ENCODE results near the gene ZNF346. TPM values are rescaled to one million over a fixed set of nuclear protein-coding genes. Genes with fewer than 3 reads are reported as not detected.

Gene ZNF346
- total RNA-seq, 1 donor: 19.2 TPM

DNA sequence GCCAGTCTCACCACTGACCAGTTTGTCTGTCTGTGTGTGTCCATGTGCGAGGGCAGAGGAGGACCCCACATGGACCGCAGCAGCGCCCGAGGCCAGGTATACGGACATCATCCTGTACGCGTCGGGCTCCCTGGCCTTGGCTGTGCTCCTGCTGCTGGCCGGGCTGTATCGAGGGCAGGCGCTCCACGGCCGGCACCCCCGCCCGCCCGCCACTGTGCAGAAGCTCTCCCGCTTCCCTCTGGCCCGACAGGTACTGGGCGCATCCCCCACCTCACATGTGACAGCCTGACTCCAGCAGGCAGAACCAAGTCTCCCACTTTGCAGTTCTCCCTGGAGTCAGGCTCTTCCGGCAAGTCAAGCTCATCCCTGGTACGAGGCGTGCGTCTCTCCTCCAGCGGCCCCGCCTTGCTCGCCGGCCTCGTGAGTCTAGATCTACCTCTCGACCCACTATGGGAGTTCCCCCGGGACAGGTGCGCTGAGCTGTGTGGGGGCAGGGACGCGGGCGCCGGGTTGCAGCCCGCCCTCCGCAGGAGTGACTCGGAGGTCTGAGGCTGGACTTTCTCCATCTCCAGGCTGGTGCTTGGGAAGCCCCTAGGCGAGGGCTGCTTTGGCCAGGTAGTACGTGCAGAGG is 70.7 kb downstream of the ZNF346 start:
- TF ChIP-seq, protein P1, sequence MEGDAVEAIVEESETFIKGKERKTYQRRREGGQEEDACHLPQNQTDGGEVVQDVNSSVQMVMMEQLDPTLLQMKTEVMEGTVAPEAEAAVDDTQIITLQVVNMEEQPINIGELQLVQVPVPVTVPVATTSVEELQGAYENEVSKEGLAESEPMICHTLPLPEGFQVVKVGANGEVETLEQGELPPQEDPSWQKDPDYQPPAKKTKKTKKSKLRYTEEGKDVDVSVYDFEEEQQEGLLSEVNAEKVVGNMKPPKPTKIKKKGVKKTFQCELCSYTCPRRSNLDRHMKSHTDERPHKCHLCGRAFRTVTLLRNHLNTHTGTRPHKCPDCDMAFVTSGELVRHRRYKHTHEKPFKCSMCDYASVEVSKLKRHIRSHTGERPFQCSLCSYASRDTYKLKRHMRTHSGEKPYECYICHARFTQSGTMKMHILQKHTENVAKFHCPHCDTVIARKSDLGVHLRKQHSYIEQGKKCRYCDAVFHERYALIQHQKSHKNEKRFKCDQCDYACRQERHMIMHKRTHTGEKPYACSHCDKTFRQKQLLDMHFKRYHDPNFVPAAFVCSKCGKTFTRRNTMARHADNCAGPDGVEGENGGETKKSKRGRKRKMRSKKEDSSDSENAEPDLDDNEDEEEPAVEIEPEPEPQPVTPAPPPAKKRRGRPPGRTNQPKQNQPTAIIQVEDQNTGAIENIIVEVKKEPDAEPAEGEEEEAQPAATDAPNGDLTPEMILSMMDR (IDR thresholded peaks at IDR 0.05; ENCODE audit: extremely low read depth, low read depth, low read length): no peak
- H2AFZ ChIP-seq (ENCODE audit: low read length): no peak overlapping the region

GRCh38 chr5:177093803-177094202 is 71.3 kb downstream of the ZNF346 start:
- Histone ChIP-seq H2AFZ (ENCODE audit: low read length) (no peak overlapping the region), H3K36me3 (ENCODE audit: insufficient read depth, low read length) (no peaks in the 10 kb centered on the region), H3K9me3 (ENCODE audit: low read depth, low read length) (no peaks in the 10 kb centered on the region), H3K4me1 (ENCODE audit: insufficient read depth, low read length) (no peaks in the 10 kb centered on the region), H3K27ac (ENCODE audit: low read depth, low read length) (no peak overlapping the region), H3K4me3 (ENCODE audit: insufficient read depth, low read length) (no peak overlapping the region), H3K4me2 (ENCODE audit: insufficient read depth, low read length) (no peak overlapping the region), H3K79me2 (ENCODE audit: insufficient read depth, low read length) (no peaks in the 10 kb centered on the region), H3K27me3 (ENCODE audit: insufficient read depth, low read length) (peaks cover 2% of the 10 kb centered on the region), H4K20me1 (ENCODE audit: insufficient read depth, low read length) (no peaks in the 10 kb centered on the region)
- TF ChIP-seq, protein P1 (IDR thresholded peaks at IDR 0.05; ENCODE audit: extremely low read depth, low read depth, low read length): no peak
- DNase-seq (ENCODE audit: insufficient read length, low spot score, missing footprints): no peak

More for the DNA sequence above, 70.7 kb downstream of the ZNF346 start:
- Histone ChIP-seq H3K4me3 (ENCODE audit: insufficient read depth, low read length) (no peak overlapping the region), H3K27me3 (ENCODE audit: insufficient read depth, low read length) (peaks cover 7% of the 10 kb centered on the region), H3K27ac (ENCODE audit: low read depth, low read length) (no peak overlapping the region), H3K9me3 (ENCODE audit: low read depth, low read length) (no peaks in the 10 kb centered on the region), H3K4me1 (ENCODE audit: insufficient read depth, low read length) (no peaks in the 10 kb centered on the region), H3K79me2 (ENCODE audit: insufficient read depth, low read length) (no peaks in the 10 kb centered on the region), H3K36me3 (ENCODE audit: insufficient read depth, low read length) (no peaks in the 10 kb centered on the region), H3K4me2 (ENCODE audit: insufficient read depth, low read length) (no peak overlapping the region), H4K20me1 (ENCODE audit: insufficient read depth, low read length) (no peaks in the 10 kb centered on the region)
- peak; percentile 83 for DNase-seq (ENCODE audit: insufficient read length, low spot score, missing footprints)

DNA sequence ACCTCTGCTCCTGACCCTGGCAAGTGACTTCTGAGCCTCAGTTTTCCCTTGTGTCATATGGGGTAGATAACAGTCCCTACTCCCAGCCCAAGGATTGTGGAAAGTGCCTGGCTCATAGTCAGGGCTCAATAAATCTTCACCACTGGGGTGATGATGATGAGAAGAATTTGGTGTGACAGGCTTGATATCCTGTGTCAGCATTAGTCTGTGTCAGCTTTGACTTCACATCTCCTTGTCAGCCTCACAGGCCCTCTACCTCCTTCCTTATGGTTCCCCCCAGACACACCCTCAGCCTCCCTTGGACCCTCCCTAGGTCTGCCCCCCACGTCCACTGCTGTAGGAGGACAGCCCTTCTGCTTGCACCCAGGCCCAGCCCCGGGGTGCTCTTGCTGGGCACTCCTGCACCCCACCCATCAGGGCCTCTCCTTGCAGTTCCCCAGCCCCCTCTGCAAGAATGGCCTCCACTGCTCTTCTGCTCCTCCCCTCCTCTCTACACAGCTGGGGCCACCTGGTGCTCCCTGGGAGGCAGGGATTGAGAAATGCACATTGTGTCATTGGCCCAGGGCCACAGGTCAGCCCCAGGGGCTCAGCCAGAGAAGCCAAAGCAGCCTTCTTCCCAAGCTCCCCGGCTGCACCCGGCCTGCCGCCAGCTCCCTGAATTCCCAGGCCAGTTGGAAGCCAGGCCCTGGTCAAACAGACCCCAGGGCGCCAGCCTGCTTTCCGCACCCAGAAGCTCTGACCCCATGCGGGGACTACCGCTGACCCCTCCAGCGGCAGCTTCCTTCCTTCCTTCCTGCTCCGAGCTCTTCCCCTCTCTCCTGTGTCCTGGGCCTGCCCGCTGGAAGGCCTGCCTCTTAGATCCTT is 72.0 kb downstream of the ZNF346 start:
- no peaks in the 10 kb centered on the region for H4K20me1 ChIP-seq (ENCODE audit: insufficient read depth, low read length)
- peak; percentile 92 for DNase-seq (ENCODE audit: insufficient read length, low spot score, missing footprints)
- no peak overlapping the region for H3K4me3 ChIP-seq (ENCODE audit: insufficient read depth, low read length)
- H3K36me3 ChIP-seq (ENCODE audit: insufficient read depth, low read length): no peaks in the 10 kb centered on the region
- H2AFZ ChIP-seq (ENCODE audit: low read length): no peak overlapping the region
- H3K79me2 ChIP-seq (ENCODE audit: insufficient read depth, low read length): no peaks in the 10 kb centered on the region
- no peaks in the 10 kb centered on the region for H3K27me3 ChIP-seq (ENCODE audit: insufficient read depth, low read length)
- TF ChIP-seq, protein P1 (IDR thresholded peaks at IDR 0.05; ENCODE audit: extremely low read depth, low read depth, low read length): no peak
- H3K4me2 ChIP-seq (ENCODE audit: insufficient read depth, low read length): no peak overlapping the region
- H3K27ac ChIP-seq (ENCODE audit: low read depth, low read length): no peak overlapping the region
- no peaks in the 10 kb centered on the region for H3K9me3 ChIP-seq (ENCODE audit: low read depth, low read length)
- H3K4me1 ChIP-seq (ENCODE audit: insufficient read depth, low read length): no peaks in the 10 kb centered on the region

- Histone ChIP-seq H3K9me3 (ENCODE audit: low read depth, low read length) (no peaks in the 10 kb centered on the region), H2AFZ (ENCODE audit: low read length) (no peak overlapping the region), H3K4me3 (ENCODE audit: insufficient read depth, low read length) (no peak overlapping the region), H3K27me3 (ENCODE audit: insufficient read depth, low read length) (no peaks in the 10 kb centered on the region), H3K27ac (ENCODE audit: low read depth, low read length) (no peak overlapping the region), H3K79me2 (ENCODE audit: insufficient read depth, low read length) (no peaks in the 10 kb centered on the region), H3K36me3 (ENCODE audit: insufficient read depth, low read length) (no peaks in the 10 kb centered on the region), H4K20me1 (ENCODE audit: insufficient read depth, low read length) (no peaks in the 10 kb centered on the region), H3K4me1 (ENCODE audit: insufficient read depth, low read length) (no peaks in the 10 kb centered on the region), H3K4me2 (ENCODE audit: insufficient read depth, low read length) (no peak overlapping the region)
- TF ChIP-seq, protein P1 (IDR thresholded peaks at IDR 0.05; ENCODE audit: extremely low read depth, low read depth, low read length): no peak
- DNase-seq (ENCODE audit: insufficient read length, low spot score, missing footprints): peak; percentile 66
Observed at GRCh38 chr5:177095088-177095669, 72.7 kb downstream of the ZNF346 start.
